GM10248 (cell line): ENCODE measurements around the gene MCF2L.
"Not testable (repeated sequence)": the region's sequence is repeated elsewhere in the genome, so short reads cannot be mapped to it uniquely, and the experiment has no call there.

ENCODE experiments used
- CTCF ChIA-PET: fragments of 300-600 bp; sonication (Branson Sonifier 250); formaldehyde crosslinking; extraction: SDS; loops from one replicate; lab custom pipeline; 2021; ENCODE audit warnings: antibody characterized with exemption; lab: Yijun Ruan, JAX
- POLR2A ChIA-PET: fragments of 350-650 bp; sonication (Branson Sonifier 250); formaldehyde crosslinking; extraction: SDS; loops from one replicate; lab custom pipeline; 2020; ENCODE audit warnings: antibody characterized with exemption; lab: Yijun Ruan, JAX
- DNase-seq: peaks from one replicate; pipeline ENCODE4 v3.0.0; 2012; ENCODE audit errors: extremely low spot score
- TF ChIP-seq, protein P1 (sequence below): IDR thresholded peaks from 2 replicates; pipeline ENCODE4 v1.5.1; 2012; ENCODE audit warnings: mild to moderate bottlenecking, low read depth; ENCODE audit errors: extremely low read depth, missing control alignments, control extremely low read depth

The MCF2L gene

DNA sequence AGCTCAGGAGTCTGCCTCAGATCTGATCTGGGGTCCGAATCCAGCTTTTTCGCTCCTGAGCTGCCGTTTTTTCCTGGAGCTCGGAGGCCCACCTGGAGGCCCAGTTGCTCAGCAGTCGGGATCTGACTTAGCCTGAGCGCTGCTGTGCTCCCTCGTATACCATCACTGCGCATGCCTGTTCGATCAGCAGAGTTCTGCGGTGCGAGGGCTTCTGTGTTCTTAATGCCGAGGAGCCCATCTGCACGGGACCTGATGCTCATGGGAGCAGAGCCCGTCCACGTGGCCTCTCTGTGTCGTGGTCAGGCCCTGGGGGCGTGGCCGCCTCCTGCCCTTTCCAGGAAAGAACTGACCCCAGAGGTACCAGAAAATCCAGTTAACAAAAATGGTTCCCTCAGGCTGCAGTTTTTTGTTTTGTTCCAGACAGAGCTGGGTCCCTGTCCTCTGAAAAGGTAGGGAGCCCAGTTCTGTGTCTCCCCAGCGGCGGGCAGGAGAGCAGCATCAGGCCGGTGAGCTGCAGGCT, 57.4 kb downstream of the MCF2L start:
- ChIA-PET POLR2A (no interaction called here), CTCF (no interaction called here)
- DNase-seq: no peak
- TF ChIP-seq, protein P1, sequence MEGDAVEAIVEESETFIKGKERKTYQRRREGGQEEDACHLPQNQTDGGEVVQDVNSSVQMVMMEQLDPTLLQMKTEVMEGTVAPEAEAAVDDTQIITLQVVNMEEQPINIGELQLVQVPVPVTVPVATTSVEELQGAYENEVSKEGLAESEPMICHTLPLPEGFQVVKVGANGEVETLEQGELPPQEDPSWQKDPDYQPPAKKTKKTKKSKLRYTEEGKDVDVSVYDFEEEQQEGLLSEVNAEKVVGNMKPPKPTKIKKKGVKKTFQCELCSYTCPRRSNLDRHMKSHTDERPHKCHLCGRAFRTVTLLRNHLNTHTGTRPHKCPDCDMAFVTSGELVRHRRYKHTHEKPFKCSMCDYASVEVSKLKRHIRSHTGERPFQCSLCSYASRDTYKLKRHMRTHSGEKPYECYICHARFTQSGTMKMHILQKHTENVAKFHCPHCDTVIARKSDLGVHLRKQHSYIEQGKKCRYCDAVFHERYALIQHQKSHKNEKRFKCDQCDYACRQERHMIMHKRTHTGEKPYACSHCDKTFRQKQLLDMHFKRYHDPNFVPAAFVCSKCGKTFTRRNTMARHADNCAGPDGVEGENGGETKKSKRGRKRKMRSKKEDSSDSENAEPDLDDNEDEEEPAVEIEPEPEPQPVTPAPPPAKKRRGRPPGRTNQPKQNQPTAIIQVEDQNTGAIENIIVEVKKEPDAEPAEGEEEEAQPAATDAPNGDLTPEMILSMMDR: no peak

DNA sequence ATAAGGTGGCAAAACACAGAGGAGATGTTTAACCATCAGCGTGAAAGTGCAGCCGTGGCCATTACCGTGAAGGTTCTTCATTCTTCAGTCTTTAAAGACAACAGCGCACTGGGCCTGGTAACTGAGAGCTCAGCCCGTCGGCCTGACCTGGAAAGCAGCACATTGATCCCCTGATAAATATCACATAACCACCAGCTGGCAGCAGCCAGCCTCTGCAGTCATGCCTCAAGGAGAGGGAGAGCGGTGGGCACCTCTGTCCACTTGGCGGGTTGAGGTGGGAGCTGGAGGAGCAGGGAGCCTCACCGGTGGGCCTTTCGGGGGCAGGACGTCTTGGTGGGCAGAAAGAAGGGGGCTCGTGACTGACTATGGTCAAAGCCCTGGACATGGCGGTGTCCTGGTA, 58.1 kb downstream of the MCF2L start:
- no peak for DNase-seq
- ChIA-PET CTCF (interaction anchor here (1.5 to 1.7 kb wide), 2 partner anchors 14 to 25 kb away, joined by 3 read pairs; no protein-coding TSS in a partner anchor), POLR2A (no interaction called here)
- TF ChIP-seq, protein P1: no peak

DNA sequence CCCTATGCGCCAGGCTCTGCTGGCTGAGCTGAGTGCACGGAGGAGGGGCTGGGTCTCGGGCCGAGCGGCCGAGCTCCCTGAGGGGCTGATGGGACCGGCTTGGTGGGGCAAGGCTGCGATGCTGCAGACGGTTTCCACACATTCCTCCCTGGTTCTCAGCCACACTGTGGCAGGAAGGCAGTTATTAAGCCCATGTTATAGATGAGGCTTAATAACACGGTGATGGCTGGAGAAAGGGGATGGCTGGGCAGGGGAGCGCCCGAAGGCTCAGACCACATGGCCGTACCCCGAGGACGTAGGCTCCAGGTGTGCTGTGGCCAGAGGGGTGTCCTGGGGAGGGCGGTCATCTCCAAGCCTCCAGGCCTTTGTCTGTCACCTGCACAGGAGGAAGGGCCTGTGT, 58.6 kb downstream of the MCF2L start:
- DNase-seq: no peak
- TF ChIP-seq, protein P1: no peak
- POLR2A ChIA-PET: no interaction called here
- CTCF ChIA-PET: interaction anchor here (1.5 to 1.7 kb wide), 3 partner anchors 14 to 85 kb away, joined by 3 to 4 read pairs (median 3); no protein-coding TSS in a partner anchor

DNA sequence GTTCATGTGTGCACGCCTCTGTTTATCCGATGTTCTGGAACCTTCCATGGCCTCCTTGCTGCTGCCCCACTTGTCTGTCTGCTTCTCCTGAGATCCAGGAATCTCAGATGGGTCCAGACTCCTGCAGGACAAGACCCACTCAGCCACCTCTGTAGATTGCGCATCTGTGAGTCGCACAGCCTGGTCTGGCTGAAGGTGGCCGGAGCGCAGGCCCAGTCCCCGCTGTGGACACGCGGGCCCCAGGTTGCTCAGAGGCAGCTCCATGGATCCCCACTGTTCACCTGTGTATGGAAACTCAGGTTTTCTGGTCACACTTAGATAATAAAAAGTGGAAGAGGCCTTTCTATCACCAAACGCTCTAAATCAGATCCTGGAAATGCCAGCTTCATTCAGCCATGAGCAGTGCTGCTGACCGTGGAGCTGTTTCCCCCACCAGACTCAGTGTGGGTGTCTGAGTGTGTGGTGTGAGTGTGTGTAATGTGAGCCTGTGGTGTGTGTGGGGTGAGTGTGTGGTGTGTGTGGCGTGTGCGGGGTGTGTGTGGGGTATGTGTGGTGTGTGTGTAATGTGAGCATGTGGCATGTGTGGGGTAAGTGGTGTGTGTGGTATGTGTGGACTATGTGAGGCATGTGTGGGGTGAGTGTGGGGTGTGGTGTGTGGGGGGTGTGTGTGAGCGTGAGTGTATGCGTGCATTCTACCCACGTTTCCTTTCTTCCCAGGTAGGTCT, 59.5 kb downstream of the MCF2L start:
- CTCF ChIA-PET: interaction anchor here (1.2 to 2.1 kb wide), 6 partner anchors 11 to 86 kb away, joined by 3 to 10 read pairs (median 4); no protein-coding TSS in a partner anchor
- no peak for DNase-seq
- POLR2A ChIA-PET: no interaction called here
- TF ChIP-seq, protein P1: no peak

DNA sequence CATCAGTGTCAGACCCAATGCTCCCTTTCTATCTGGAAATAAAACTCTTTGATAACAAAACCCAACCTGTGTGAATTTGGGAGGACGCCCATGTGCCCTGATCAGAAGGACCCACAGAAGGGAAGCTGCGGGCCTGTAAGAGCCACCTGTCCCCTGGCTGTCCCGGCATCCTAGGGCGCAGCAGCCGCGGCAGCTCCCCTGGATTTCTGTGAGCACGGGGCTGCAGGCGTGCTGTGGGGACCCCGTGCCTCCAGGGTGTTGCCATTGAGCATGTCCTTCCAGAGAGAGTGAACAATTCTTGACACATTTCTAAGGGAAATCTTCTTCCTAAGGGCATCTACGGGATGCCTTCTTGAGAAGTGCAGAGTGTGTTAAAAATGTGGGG, 60.0 kb downstream of the MCF2L start:
- DNase-seq: no peak
- POLR2A ChIA-PET: no interaction called here
- TF ChIP-seq, protein P1: no peak
- CTCF ChIA-PET: interaction anchor here (1.0 to 2.1 kb wide), 5 partner anchors 11 to 86 kb away, joined by 3 to 10 read pairs (median 4); no protein-coding TSS in a partner anchor

DNA sequence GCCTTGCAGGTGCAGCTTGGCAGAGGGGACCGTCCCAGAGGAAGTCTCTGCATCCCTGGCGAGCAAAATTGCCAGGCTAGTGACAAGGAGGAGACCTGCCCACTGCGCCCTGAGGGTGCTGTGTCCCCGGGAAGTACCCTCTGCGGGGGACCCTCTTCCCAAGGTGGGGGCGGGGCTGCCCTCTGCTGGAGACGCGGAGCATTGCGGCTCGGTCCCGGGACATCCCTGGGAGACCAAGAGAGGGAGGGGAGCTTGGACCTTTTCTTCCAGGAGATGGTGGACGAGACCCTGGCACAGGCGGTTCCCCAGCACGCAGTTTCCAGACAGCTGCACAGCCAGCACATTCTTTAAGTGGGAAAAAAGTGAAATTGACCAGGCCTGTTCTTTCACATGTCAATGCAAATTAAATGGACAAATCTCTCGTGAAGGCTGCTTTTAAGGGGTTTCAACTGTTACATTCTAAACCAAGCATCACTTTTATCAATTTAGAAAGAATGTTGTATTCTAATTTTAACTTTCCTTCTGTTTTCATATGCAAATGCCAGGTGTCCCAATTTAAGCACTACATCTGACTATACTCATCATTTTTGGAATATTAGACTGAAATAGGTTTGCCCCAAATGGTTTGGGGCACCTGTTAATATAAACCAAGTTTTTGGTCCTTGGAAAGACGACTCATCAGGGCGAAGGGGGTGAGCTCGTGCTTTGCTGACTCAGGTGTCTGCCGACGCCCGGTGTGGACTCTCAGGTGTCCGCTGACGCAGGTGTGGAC, 60.7 kb downstream of the MCF2L start:
- peak; percentile 63 for DNase-seq
- ChIA-PET CTCF (interaction anchor here (0.7 to 2.1 kb wide), 10 partner anchors 10 to 87 kb away, joined by 3 to 10 read pairs (median 3); partner anchors contain the start of gene MCF2L), POLR2A (no interaction called here)
- TF ChIP-seq, protein P1: peak; percentile 77

DNA sequence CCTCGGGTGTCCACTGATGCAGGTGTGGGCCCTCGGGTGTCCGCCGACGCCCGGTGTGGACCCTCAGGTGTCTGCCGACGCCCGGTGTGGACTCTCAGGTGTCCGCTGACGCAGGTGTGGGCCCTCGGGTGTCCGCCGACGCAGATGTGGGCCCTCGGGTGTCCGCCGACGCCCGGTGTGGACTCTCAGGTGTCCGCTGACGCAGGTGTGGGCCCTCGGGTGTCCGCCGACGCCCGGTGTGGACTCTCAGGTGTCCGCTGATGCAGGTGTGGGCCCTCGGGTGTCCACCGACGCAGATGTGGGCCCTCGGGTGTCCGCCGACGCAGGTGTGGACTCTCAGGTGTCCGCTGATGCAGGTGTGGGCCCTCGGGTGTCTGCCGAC, 61.2 kb downstream of the MCF2L start:
- POLR2A ChIA-PET, DNase-seq: not testable (repeated sequence)
- CTCF ChIA-PET: interaction anchor here (0.7 to 2.1 kb wide), 6 partner anchors 9 to 87 kb away, joined by 3 to 10 read pairs (median 4); no protein-coding TSS in a partner anchor
